Thymus (tissue), 11 donors: Measurements from ENCODE around the gene ACADM. TPM values are rescaled to one million over a fixed set of nuclear protein-coding genes. Genes with fewer than 3 reads are reported as not detected.
"Not testable (repeated sequence)": the region's sequence is repeated elsewhere in the genome, so short reads cannot be mapped to it uniquely, and the experiment has no call there.

Source experiments
- DNase-seq, 9 donors: peaks; one replicate each; pipeline ENCODE4 v3.0.0-alpha.2; 2013; ENCODE audit warnings: low spot score in 9 of 9, low read depth in 6 of 9, missing footprints in 1 of 9
- H3K27ac ChIP-seq, 2 donors: one replicate each; pipeline ENCODE4 v1.5.1; 2013; ENCODE audit warnings: control low read depth in 1 of 2, low read depth in 1 of 2, low read length in 1 of 2, mild to moderate bottlenecking in 1 of 2, moderate library complexity in 1 of 2
- H3K27me3 ChIP-seq, 2 donors: one replicate each; pipeline ENCODE4 v1.5.1; 2013; ENCODE audit warnings: low read length in 1 of 2; ENCODE audit not compliant: control insufficient read depth in 2 of 2, insufficient read depth in 1 of 2
- H3K36me3 ChIP-seq, 2 donors: one replicate each; pipeline ENCODE4 v1.5.1; 2013; ENCODE audit warnings: low read length in 1 of 2, mild to moderate bottlenecking in 1 of 2, moderate library complexity in 1 of 2; ENCODE audit not compliant: control insufficient read depth in 2 of 2, insufficient read depth in 2 of 2
- H3K4me1 ChIP-seq, 2 donors: one replicate each; pipeline ENCODE4 v1.5.1; 2013; ENCODE audit warnings: low read length in 2 of 2; ENCODE audit not compliant: control insufficient read depth in 2 of 2, insufficient read depth in 2 of 2
- H3K4me3 ChIP-seq, 2 donors: one replicate each; pipeline ENCODE4 v1.5.1; 2013; ENCODE audit warnings: low read length in 2 of 2, control low read depth in 1 of 2, mild to moderate bottlenecking in 1 of 2
- H3K9me3 ChIP-seq, 2 donors: one replicate each; pipeline ENCODE4 v1.5.1; 2013; ENCODE audit warnings: low read length in 1 of 2, mild to moderate bottlenecking in 1 of 2; ENCODE audit not compliant: control insufficient read depth in 2 of 2, insufficient read depth in 1 of 2
- WGBS: extraction: QIAGEN DNeasy Blood & Tissue Kit; methylation state at CpG from one replicate; pipeline ENCODE4 v1.1.7; 2013; 5-methylcytosine and 5-hydroxymethylcytosine counted together
- polyA plus RNA-seq: library from polyadenylated mRNA; stranded (reverse); fragments of 200-250 nt; gene quantifications from one replicate; pipeline ENCODE4 v1.2.3, GENCODE V29; 2013
- total RNA-seq: library from RNA; stranded (reverse); fragments of 120-200 nt; gene quantifications from one replicate; pipeline ENCODE4 v1.2.4, GENCODE V29; 2013
- donor health status: healthy.

The ACADM gene
- total and polyA plus RNA-seq, 2 donors, result 29.7 to 76.5 TPM

DNA sequence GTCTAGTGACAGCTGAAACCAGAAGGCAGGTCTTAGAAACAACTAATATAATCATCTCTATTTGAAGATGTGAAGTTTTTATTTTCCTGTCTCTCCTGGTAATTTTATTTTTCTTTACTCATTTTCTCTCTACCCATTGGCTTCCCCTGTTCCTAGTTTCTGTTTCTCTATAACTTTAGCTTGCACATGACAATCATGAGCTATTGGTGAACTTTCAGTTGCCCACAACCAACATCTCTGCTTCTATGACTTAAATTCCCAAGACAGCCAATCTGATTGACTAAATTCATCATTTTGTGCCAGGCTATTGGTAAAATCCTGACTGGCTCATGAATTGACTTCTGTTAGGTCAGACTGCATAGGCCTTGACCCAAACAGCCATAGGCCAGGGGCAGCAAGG is 13.7 kb upstream of the ACADM start:
- DNase-seq, result no peak
- no peak overlapping the region for H3K27ac ChIP-seq
- H3K27me3 ChIP-seq, result no peaks in the 10 kb centered on the region
- H3K36me3 ChIP-seq, result no peaks in the 10 kb centered on the region
- H3K4me1 ChIP-seq, result no peaks in the 10 kb centered on the region
- H3K9me3 ChIP-seq, result no peaks in the 10 kb centered on the region
- H3K4me3 ChIP-seq, result no peak overlapping the region

DNA sequence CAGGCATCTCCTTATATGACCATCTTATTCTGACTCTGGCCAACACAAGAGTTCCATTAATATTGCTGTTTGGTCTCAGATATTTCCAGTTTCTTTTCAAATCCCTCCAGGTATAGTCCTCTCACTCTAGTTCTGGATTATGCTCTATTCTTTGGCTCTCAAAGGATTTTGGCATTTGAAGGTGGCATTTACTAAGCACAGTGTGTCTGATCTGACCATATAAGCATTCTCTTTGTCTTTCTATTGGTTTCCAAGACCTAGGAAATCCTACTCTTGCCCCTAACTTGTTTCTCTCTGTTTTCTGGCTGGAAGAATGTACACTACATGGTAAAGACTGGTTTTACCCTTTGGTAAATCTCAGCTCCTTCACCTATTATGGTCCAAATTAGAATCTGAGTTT is 12.7 kb upstream of the ACADM start:
- no peak for DNase-seq
- H3K27ac ChIP-seq, result no peak overlapping the region
- H3K4me1 ChIP-seq, result no peaks in the 10 kb centered on the region
- no peaks in the 10 kb centered on the region for H3K9me3 ChIP-seq
- H3K36me3 ChIP-seq, result no peaks in the 10 kb centered on the region
- H3K27me3 ChIP-seq, result no peaks in the 10 kb centered on the region
- H3K4me3 ChIP-seq, result no peak overlapping the region

DNA sequence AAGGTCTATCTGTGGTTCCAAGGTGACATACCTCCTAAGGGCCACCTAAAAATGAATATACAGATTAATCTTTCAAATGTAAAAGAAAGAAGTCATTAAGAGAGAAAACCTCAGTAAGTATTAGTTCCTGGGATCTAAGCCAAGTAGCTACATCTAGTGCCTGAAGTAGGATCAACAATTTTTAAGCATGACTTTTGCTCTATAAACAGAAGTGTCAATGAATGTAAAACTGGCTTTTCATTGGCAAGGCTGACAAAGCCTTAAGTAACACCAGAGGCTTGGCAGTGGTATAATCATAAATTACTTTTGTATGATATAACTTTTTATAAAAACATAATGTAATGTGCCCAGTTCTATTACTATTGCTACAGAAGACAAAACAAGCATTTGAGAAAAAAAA is 12.2 kb upstream of the ACADM start:
- H3K27ac ChIP-seq, result no peak overlapping the region

DNA sequence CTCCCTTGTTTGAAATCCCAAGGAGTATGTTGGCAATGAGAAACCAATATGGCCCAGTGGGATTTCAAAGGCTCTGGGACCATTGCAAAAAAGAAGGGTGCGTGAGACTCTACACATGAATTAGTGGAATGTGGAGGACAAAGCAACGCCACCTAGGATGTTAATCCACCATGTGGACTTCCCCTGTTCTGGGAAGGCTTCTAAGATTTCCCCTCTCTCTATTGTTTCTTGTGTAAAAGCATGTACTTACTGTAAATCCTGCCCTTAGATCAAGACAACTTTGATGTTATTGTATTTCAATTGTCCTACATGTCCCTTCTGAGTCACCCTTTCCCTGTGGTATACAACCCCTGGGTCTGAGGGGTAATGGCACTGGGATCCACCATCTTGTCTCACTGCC is 4.7 kb upstream of the ACADM start:
- Histone ChIP-seq H3K27me3 (no peaks in the 10 kb centered on the region), H3K27ac (no peak overlapping the region), H3K9me3 (no peaks in the 10 kb centered on the region), H3K4me3 (no peak overlapping the region), H3K36me3 (no peaks in the 10 kb centered on the region), H3K4me1 (peaks cover 5 to 6% of the 10 kb centered on the region in 2 donors)
- WGBS, result 97% methylated on average over 2 of the region's 2 CpGs
- DNase-seq, result no peak

More for the DNA sequence above, 12.2 kb upstream of the ACADM start:
- no peaks in the 10 kb centered on the region for H3K27me3 ChIP-seq
- no peaks in the 10 kb centered on the region for H3K36me3 ChIP-seq
- DNase-seq, result no peak
- H3K9me3 ChIP-seq, result no peaks in the 10 kb centered on the region
- no peak overlapping the region for H3K4me3 ChIP-seq
- no peaks in the 10 kb centered on the region for H3K4me1 ChIP-seq

DNA sequence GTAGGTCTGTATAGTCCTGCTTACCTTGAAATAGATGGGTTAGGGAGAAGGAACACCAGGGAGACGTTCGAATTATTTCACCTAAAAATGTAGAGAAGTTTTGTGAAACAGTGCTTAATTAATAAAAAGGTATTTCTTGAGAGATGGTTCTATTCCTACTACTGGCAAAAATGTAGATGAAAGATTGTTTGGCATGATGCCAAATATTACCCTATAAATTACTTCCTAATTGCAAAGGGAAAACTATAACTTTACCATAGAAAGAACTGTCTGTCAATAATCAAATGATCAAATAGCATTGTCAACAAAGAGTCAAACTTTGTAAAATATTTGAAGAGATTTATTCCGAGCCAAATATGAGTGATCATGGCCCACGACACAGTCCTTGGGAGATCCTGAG is 4.2 kb upstream of the ACADM start:
- no peak for DNase-seq
- Histone ChIP-seq H3K36me3 (no peaks in the 10 kb centered on the region), H3K4me1 (peaks cover 5 to 6% of the 10 kb centered on the region in 2 donors), H3K27ac (no peak overlapping the region), H3K27me3 (no peaks in the 10 kb centered on the region), H3K4me3 (no peak overlapping the region), H3K9me3 (no peaks in the 10 kb centered on the region)
- WGBS, result 98% methylated on average over 4 of the region's 4 CpGs

DNA sequence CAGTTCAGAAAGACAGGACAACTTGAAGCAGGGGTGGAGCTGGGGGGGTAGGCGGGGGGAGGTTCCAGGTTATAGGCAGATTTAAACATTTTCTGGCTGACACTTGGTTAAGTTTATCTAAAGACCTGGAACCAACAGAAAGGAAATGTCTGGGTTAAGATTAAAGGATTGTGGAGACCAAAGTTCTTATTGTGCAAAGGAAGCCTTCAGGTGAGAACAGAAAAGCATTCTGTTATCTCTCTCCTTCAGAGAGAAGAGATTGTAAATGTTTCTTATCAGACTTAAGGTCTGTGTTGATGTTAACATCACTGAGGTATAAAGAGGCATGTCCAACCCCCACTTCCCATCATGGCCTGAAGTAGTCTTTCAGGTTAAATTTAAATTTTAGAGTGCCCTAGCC is 3.7 kb upstream of the ACADM start:
- Histone ChIP-seq H3K27me3 (no peaks in the 10 kb centered on the region), H3K27ac (no peak overlapping the region), H3K4me1 (peaks cover 5 to 6% of the 10 kb centered on the region in 2 donors), H3K4me3 (no peak overlapping the region), H3K36me3 (no peaks in the 10 kb centered on the region), H3K9me3 (no peaks in the 10 kb centered on the region)
- 61% methylated on average over 1 of the region's 1 CpG for WGBS
- DNase-seq, result peak in 2 of 9 donors; percentile 26 to 66

DNA sequence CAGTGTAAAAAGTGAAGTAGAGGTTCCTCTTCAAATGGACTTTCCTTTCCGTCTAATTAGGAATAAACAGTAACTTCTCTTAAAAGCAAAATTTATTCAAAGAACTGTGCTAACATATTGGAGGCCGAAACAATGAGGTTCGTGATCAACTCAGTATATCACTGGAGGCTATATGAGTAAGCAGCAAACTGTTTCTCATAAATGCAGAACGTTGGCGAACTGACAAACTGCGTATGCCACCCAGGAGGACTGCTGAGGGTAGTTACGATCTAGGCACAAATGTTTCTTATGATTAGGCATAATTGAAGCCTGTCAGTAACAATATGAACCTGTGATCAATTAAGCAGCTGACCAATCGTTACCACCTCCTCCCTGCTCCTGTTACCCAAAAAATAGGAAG is 2.3 kb upstream of the ACADM start:
- not testable (repeated sequence) for H3K9me3 ChIP-seq, H3K27ac ChIP-seq, H3K4me3 ChIP-seq, H3K4me1 ChIP-seq, H3K27me3 ChIP-seq, DNase-seq, H3K36me3 ChIP-seq
- WGBS, result 98% methylated on average over 8 of the region's 8 CpGs

DNA sequence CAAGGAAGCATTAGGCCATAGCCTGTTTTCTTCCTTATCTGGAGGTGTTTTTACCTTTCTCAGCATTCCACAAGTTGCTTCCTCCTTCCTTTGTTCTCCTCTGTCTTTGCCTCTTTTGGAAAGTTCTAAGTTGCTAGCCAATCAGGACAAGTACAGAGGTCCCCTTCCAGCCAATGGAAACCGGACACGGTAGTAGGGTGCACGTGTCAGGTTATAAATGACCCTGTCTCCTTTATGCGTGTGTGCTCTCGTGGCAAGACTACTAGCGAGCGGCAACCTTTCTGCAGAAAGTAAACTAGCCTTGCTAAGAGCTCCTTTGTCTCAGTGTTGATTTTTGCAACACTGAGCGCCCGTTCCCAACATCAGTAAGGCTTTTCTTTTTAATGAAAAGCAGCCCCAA is 1.5 kb upstream of the ACADM start:
- Histone ChIP-seq H3K27me3 (no peaks in the 10 kb centered on the region), H3K4me3 (no peak overlapping the region), H3K4me1 (peaks cover 6 to 9% of the 10 kb centered on the region in 2 donors), H3K27ac (no peak overlapping the region), H3K9me3 (no peaks in the 10 kb centered on the region), H3K36me3 (no peaks in the 10 kb centered on the region)
- over 99% methylated on average over 9 of the region's 9 CpGs for WGBS
- no peak for DNase-seq

DNA sequence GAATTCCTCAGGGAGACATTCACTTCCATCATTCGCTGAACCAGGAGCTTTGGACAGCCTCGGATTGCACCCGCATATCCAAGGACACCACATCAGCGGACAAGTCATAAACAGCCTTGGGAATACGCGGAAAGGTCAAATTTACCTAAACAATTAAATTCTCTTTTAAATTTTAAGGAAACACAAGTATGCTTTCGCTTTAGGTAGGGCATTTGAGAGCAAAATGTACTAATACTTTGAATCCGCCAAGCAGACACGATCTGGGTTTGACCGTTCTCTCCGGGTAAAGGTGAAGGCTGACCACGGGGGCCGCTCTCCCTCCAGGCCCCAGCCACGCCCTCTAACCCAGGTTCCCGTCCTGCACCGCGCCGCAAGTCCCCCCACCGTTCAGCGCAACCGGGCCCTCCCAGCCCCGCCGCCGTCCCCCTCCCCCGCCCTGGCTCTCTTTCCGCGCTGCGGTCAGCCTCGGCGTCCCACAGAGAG is 479 bp upstream of the ACADM start:
- H3K4me3 ChIP-seq, result peak overlapping the region; percentile 79 to 92
- no peaks in the 10 kb centered on the region for H3K27me3 ChIP-seq
- no peaks in the 10 kb centered on the region for H3K36me3 ChIP-seq
- 5% methylated on average over 30 of the region's 30 CpGs for WGBS
- no peaks in the 10 kb centered on the region for H3K9me3 ChIP-seq
- H3K4me1 ChIP-seq, result peaks cover 6 to 9% of the 10 kb centered on the region in 2 donors
- peak overlapping the region; percentile 82 to 95 for H3K27ac ChIP-seq
- peak in 4 of 9 donors; percentile 37 to 70 (median 64) for DNase-seq

DNA sequence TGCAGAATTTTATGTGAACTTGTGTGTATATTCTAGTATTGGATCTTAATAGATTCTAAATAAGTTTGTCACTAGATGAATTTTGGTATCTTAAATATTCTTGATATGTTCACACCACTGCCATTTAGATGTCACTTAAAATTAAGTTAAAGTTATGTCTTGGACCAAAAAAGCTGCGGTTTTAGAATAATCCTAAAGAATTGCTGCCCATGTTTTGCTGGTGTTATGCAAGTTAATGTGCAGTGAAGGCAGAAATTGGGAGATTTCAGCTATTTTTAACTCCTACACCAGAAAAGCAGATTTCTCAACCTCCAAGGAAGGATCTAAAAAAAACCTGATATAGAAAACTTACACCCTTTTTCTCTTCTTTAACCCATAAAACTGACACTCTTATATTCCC is 757 bp downstream of the ACADM start:
- no peak overlapping the region for H3K27ac ChIP-seq
- no peaks in the 10 kb centered on the region for H3K27me3 ChIP-seq
- WGBS, result 22% methylated on average over 1 of the region's 1 CpG
- H3K36me3 ChIP-seq, result no peaks in the 10 kb centered on the region
- no peaks in the 10 kb centered on the region for H3K9me3 ChIP-seq
- peaks cover 6 to 9% of the 10 kb centered on the region in 2 donors for H3K4me1 ChIP-seq
- DNase-seq, result peak in 1 of 9 donors; percentile 28
- H3K4me3 ChIP-seq, result peak overlapping the region; percentile 79 to 92
